GM12891 (cell line): Measurements from ENCODE around the gene CARD6.

Source experiments
- PAX5 ChIP-seq: IDR thresholded peaks from 2 replicates; pipeline ENCODE4 v1.6.1; 2011; ENCODE audit warnings: low read length, moderate library complexity, mild to moderate bottlenecking; ENCODE audit not compliant: insufficient read depth, severe bottlenecking
- POLR2A ChIP-seq: IDR thresholded peaks from 2 replicates; pipeline ENCODE4 v1.6.1; 2011; ENCODE audit warnings: low read depth, low read length, control low read depth
- POLR2AphosphoS5 ChIP-seq: IDR thresholded peaks from 2 replicates; pipeline ENCODE4 v1.6.1; 2011; ENCODE audit warnings: low read depth, low read length, control low read depth
- POU2F2 ChIP-seq: IDR thresholded peaks from 2 replicates; pipeline ENCODE4 v1.6.1; 2011; ENCODE audit warnings: low read depth, mild to moderate bottlenecking, control low read depth, low read length, moderate library complexity
- SPI1 ChIP-seq: IDR thresholded peaks from 2 replicates; pipeline ENCODE4 v1.6.1; 2011; ENCODE audit warnings: low read depth, low read length, control low read depth
- TAF1 ChIP-seq: IDR thresholded peaks from 2 replicates; pipeline ENCODE4 v1.6.1; 2011; ENCODE audit warnings: low read depth, low read length, control low read depth

- no peak for TF ChIP-seq POLR2A
- TF ChIP-seq POLR2AphosphoS5 = no peak
- no peak for TF ChIP-seq TAF1
- no peak for TF ChIP-seq SPI1
- no peak for TF ChIP-seq POU2F2
- TF ChIP-seq PAX5 = no peak
Observed at GRCh38 chr5:40797273-40798011, 43.7 kb upstream of the CARD6 start.
